DND-41 (cell line): Measurements from ENCODE around the gene WNK4.

Experiments used
- ATAC-seq: fragments of 200-7000 bp; cut with Tn5 transposase; 3 replicates; pipeline ENCODE4 v1.9.1; 2021; ENCODE audit warnings: low read depth; ENCODE audit not compliant: insufficient read depth
- DNase-seq: peaks from one replicate; pipeline ENCODE4 v3.0.0-alpha.2; 2020
- H2AFZ ChIP-seq: 2 replicates; pipeline ENCODE4 v1.6.0; 2012; ENCODE audit warnings: low read depth, low read length
- H3K27ac ChIP-seq: 2 replicates; pipeline ENCODE4 v1.5.1; 2012; ENCODE audit warnings: low read length, inconsistent platforms
- H3K27me3 ChIP-seq: fragments of 200-600 bp; sonication (generic); 2 replicates; pipeline ENCODE4 v1.6.0; 2012; ENCODE audit warnings: low read length, mild to moderate bottlenecking, inconsistent platforms; ENCODE audit not compliant: insufficient read depth, poor library complexity
- H3K36me3 ChIP-seq: 2 replicates; pipeline ENCODE4 v1.5.1; 2012; ENCODE audit warnings: low read length, inconsistent platforms; ENCODE audit not compliant: insufficient read depth
- H3K4me1 ChIP-seq: 2 replicates; pipeline ENCODE4 v1.5.1; 2012; ENCODE audit warnings: mild to moderate bottlenecking, low read length; ENCODE audit not compliant: insufficient read depth
- H3K4me2 ChIP-seq: 2 replicates; pipeline ENCODE4 v1.6.0; 2012; ENCODE audit warnings: mild to moderate bottlenecking, moderate library complexity, low read length, inconsistent platforms; ENCODE audit not compliant: insufficient read depth
- H3K4me3 ChIP-seq, 2 experiments: fragments of 200-600 bp in 1 of 2; shearing (Covaris generic) in 1 of 2; 2 replicates each; pipeline ENCODE4 v1.5.1; 2012 to 2016; ENCODE audit warnings: inconsistent platforms in 2 of 2, low read length in 2 of 2, mild to moderate bottlenecking in 2 of 2, low read depth in 1 of 2, moderate library complexity in 1 of 2
- H3K79me2 ChIP-seq: 2 replicates; pipeline ENCODE4 v1.6.0; 2012; ENCODE audit warnings: low read length, inconsistent platforms; ENCODE audit not compliant: insufficient read depth
- H3K9ac ChIP-seq: 2 replicates; pipeline ENCODE4 v1.6.0; 2012; ENCODE audit warnings: low read depth, mild to moderate bottlenecking, inconsistent platforms, low read length, moderate library complexity
- H3K9me3 ChIP-seq: 2 replicates; pipeline ENCODE4 v1.5.1; 2012; ENCODE audit warnings: low read length, moderate library complexity, mild to moderate bottlenecking, inconsistent platforms; ENCODE audit not compliant: insufficient read depth, severe bottlenecking
- H4K20me1 ChIP-seq: 2 replicates; pipeline ENCODE4 v1.6.0; 2012; ENCODE audit warnings: low read length; ENCODE audit not compliant: insufficient read depth
- CTCF ChIP-seq: IDR thresholded peaks from 2 replicates; pipeline ENCODE4 v1.5.1; 2012; ENCODE audit warnings: borderline replicate concordance, low read length, moderate library complexity, mild to moderate bottlenecking; ENCODE audit not compliant: poor library complexity, severe bottlenecking; ENCODE audit errors: extremely low read depth
- EZH2 ChIP-seq: IDR thresholded peaks from 3 replicates; pipeline ENCODE4 v1.6.1; 2012; ENCODE audit warnings: borderline replicate concordance, low read depth, mild to moderate bottlenecking, moderate library complexity, low read length, inconsistent platforms; ENCODE audit not compliant: severe bottlenecking

Gene WNK4

GRCh38 chr17:42792545-42792944 is 12.1 kb downstream of the WNK4 start:
- Histone ChIP-seq H3K9me3 (no peaks in the 10 kb centered on the region), H3K9ac (no peak overlapping the region), H3K36me3 (peaks cover 14% of the 10 kb centered on the region), H3K27ac (no peak overlapping the region), H2AFZ (no peak overlapping the region), H4K20me1 (no peaks in the 10 kb centered on the region), H3K4me3 (no peak overlapping the region), H3K79me2 (peaks cover 6% of the 10 kb centered on the region), H3K27me3 (no peaks in the 10 kb centered on the region), H3K4me1 (peaks cover 10% of the 10 kb centered on the region), H3K4me2 (no peak overlapping the region)
- DNase-seq (no peak), ATAC-seq (no peak)
- no peak for TF ChIP-seq EZH2
- TF ChIP-seq CTCF: no peak

- Histone ChIP-seq H3K4me2 (no peak overlapping the region), H3K9me3 (no peaks in the 10 kb centered on the region), H3K4me3 (no peak overlapping the region), H3K27ac (no peak overlapping the region), H3K36me3 (peaks cover 14% of the 10 kb centered on the region), H3K79me2 (peaks cover 19% of the 10 kb centered on the region), H2AFZ (no peak overlapping the region), H3K27me3 (no peaks in the 10 kb centered on the region), H3K4me1 (peaks cover 27% of the 10 kb centered on the region), H4K20me1 (no peaks in the 10 kb centered on the region), H3K9ac (no peak overlapping the region)
- DNase-seq (no peak), ATAC-seq (no peak)
- TF ChIP-seq CTCF (no peak), EZH2 (no peak)
Observed at GRCh38 chr17:42795061-42795460, 14.7 kb downstream of the WNK4 start.

- Histone ChIP-seq H3K27ac (no peak overlapping the region), H3K4me3 (no peak overlapping the region), H3K4me2 (no peak overlapping the region), H2AFZ (no peak overlapping the region), H4K20me1 (no peaks in the 10 kb centered on the region), H3K4me1 (peaks cover 27% of the 10 kb centered on the region), H3K27me3 (no peaks in the 10 kb centered on the region), H3K9me3 (no peaks in the 10 kb centered on the region), H3K36me3 (peaks cover 14% of the 10 kb centered on the region), H3K9ac (no peak overlapping the region), H3K79me2 (peaks cover 19% of the 10 kb centered on the region)
- ATAC-seq (no peak), DNase-seq (no peak)
- TF ChIP-seq CTCF (no peak), EZH2 (no peak)
Observed at GRCh38 chr17:42795465-42795864, 15.1 kb downstream of the WNK4 start.
